T-cell (primary cell): ENCODE data around the gene GPC5. TPM values are rescaled to one million over a fixed set of nuclear protein-coding genes. Genes with fewer than 3 reads are reported as not detected.

Experiments used
- ATAC-seq, 4 experiments: fragments of 200-7000 bp in 3 of 4; fragments of 150-1000 bp in 1 of 4; cut with Tn5 transposase; replicated peaks in 1 of 4; 1 replicate in 3 of 4; 2 replicates in 1 of 4; pipeline ENCODE4 v1.10.0; 2021; ENCODE audit warnings: moderate library complexity in 3 of 4, mild to moderate bottlenecking in 2 of 4, moderate number of reproducible peaks in 1 of 4
- CTCF ChIA-PET, 2 donors: fragments of 300-600 bp; sonication (Branson Sonifier 250); formaldehyde crosslinking; loops; one replicate each; lab custom pipeline; 2022; ENCODE audit warnings: antibody characterized with exemption in 2 of 2; lab: Charles Lee
- POLR2A ChIA-PET, 2 donors: fragments of 300-600 bp; sonication (Branson Sonifier 250); formaldehyde crosslinking; loops; one replicate each; lab custom pipeline; 2022; ENCODE audit warnings: antibody characterized with exemption in 2 of 2; lab: Charles Lee
- DNase-seq, 35 experiments: peaks; one replicate each; pipeline versions ENCODE4 v3.0.0 to v3.0.0-alpha.2; 2013 to 2023
- H3K27ac ChIP-seq: one replicate; pipeline ENCODE4 v1.5.1; 2013; ENCODE audit warnings: low read length
- H3K27me3 ChIP-seq, 2 experiments: replicated peaks in 1 of 2; 1 replicate in 1 of 2; 2 replicates in 1 of 2; pipeline versions ENCODE4 v1.6.1 to v1.7.0; 2013; ENCODE audit warnings: low read length in 1 of 2, mixed read lengths in 1 of 2; ENCODE audit not compliant: control insufficient read depth in 2 of 2, insufficient read depth in 2 of 2; ENCODE audit errors: extremely low read depth in 1 of 2
- H3K36me3 ChIP-seq, 2 donors: 1 replicate in 1 of 2; 2 replicates in 1 of 2; pipeline versions ENCODE4 v1.6.1 to v1.7.0; 2013; ENCODE audit warnings: low read length in 1 of 2; ENCODE audit not compliant: control insufficient read depth in 2 of 2, insufficient read depth in 1 of 2; ENCODE audit errors: extremely low read depth in 1 of 2
- H3K4me1 ChIP-seq, 2 experiments: 1 replicate in 1 of 2; 2 replicates in 1 of 2; pipeline versions ENCODE4 v1.6.1 to v1.7.0; 2013; ENCODE audit warnings: low read length in 2 of 2, mixed read lengths in 1 of 2; ENCODE audit not compliant: insufficient read depth in 2 of 2, control insufficient read depth in 1 of 2; ENCODE audit errors: extremely low read depth in 1 of 2
- H3K4me3 ChIP-seq, 2 donors: 1 replicate in 1 of 2; 2 replicates in 1 of 2; pipeline versions ENCODE4 v1.5.1 to v1.7.0; 2013; ENCODE audit warnings: mild to moderate bottlenecking in 2 of 2, low read length in 1 of 2, moderate library complexity in 1 of 2; ENCODE audit not compliant: control insufficient read depth in 1 of 2; ENCODE audit errors: extremely low read depth in 1 of 2
- H3K9me3 ChIP-seq: 2 replicates; pipeline ENCODE4 v1.7.0; 2013
- H3K27ac Mint-ChIP-seq, 2 donors: one replicate each; pipeline ENCODE4 v1.8.0; 2020 to 2021; ENCODE audit warnings: mild to moderate bottlenecking in 2 of 2, mixed read lengths in 2 of 2
- H3K27me3 Mint-ChIP-seq, 2 donors: one replicate each; pipeline ENCODE4 v1.8.0; 2021 to 2022; ENCODE audit warnings: mixed read lengths in 2 of 2
- H3K36me3 Mint-ChIP-seq: one replicate; pipeline ENCODE4 v1.8.0; 2021; ENCODE audit warnings: mixed read lengths
- H3K4me1 Mint-ChIP-seq, 3 donors: one replicate each; pipeline ENCODE4 v1.8.0; 2020 to 2022; ENCODE audit warnings: mixed read lengths in 3 of 3, mild to moderate bottlenecking in 1 of 3
- H3K4me3 Mint-ChIP-seq, 3 donors: one replicate each; pipeline ENCODE4 v1.8.0; 2020 to 2022; ENCODE audit warnings: mild to moderate bottlenecking in 3 of 3, mixed read lengths in 3 of 3, moderate library complexity in 3 of 3
- H3K9me3 Mint-ChIP-seq, 3 donors: one replicate each; pipeline ENCODE4 v1.8.0; 2020 to 2022; ENCODE audit warnings: mixed read lengths in 3 of 3
- WGBS: methylation state at CpG from one replicate; pipeline ENCODE4 v1.1.5; 2013; ENCODE audit warnings: missing lambda C conversion rate; ENCODE audit not compliant: insufficient coverage; 5-methylcytosine and 5-hydroxymethylcytosine counted together
- total RNA-seq, 35 experiments: library from RNA in 6 of 35; stranded (reverse) in 6 of 35; fragments of 120-200 nt in 1 of 35; gene quantifications; one replicate each; pipeline versions ENCODE4 v1.2.1 to v1.2.4 and lab custom pipeline; 2013 to 2026

GPC5 gene
- total RNA-seq, 5 donors from 2014 or later (not counting 1 experiment from before 2014, with no cell fraction given), result 0.12 to 0.39 (median 0.26) TPM

- no peak overlapping the region for H3K4me3 Mint-ChIP-seq
- 78% methylated on average over 3 of the region's 5 CpGs for WGBS
- no peaks in the 10 kb centered on the region for H3K4me1 ChIP-seq
- ATAC-seq, result no peak
- no peaks in the 10 kb centered on the region for H3K9me3 ChIP-seq
- no peaks in the 10 kb centered on the region for H3K36me3 ChIP-seq
- no peak overlapping the region for H3K4me3 ChIP-seq
- no peaks in the 10 kb centered on the region for H3K36me3 Mint-ChIP-seq
- no peak overlapping the region for H3K27ac ChIP-seq
- H3K9me3 Mint-ChIP-seq, result no peaks in the 10 kb centered on the region
- POLR2A ChIA-PET, result no interaction called here
- peaks cover 0 to 1% of the 10 kb centered on the region in 2 donors for H3K27me3 Mint-ChIP-seq
- DNase-seq, result no peak
- CTCF ChIA-PET, result interaction anchor here in 1 of 2 donors (0.5 kb wide), 1 partner anchor 18 kb away, joined by 5 read pairs; no protein-coding TSS in a partner anchor
- no peaks in the 10 kb centered on the region for H3K27me3 ChIP-seq
- no peak overlapping the region for H3K27ac Mint-ChIP-seq
- no peaks in the 10 kb centered on the region for H3K4me1 Mint-ChIP-seq
Measured at GRCh38 chr13:91482427-91482826, 84.0 kb downstream of the GPC5 start.

GRCh38 chr13:91491980-91492379 is 93.6 kb downstream of the GPC5 start:
- Histone ChIP-seq H3K4me1 (no peaks in the 10 kb centered on the region), H3K4me3 (no peak overlapping the region), H3K27ac (no peak overlapping the region), H3K27me3 (no peaks in the 10 kb centered on the region), H3K36me3 (no peaks in the 10 kb centered on the region), H3K9me3 (no peaks in the 10 kb centered on the region)
- ATAC-seq, result no peak
- ChIA-PET CTCF (no interaction called here), POLR2A (interaction anchor here in 1 of 2 donors (0.5 kb wide), 1 partner anchor 180 kb away, joined by 3 read pairs; no protein-coding TSS in a partner anchor)
- no peak for DNase-seq
- Mint-ChIP-seq H3K4me3 (no peak overlapping the region), H3K27ac (no peak overlapping the region), H3K4me1 (no peaks in the 10 kb centered on the region), H3K27me3 (peaks cover 0 to 8% of the 10 kb centered on the region in 2 donors), H3K9me3 (peaks cover 2 to 8% (median 3%) of the 10 kb centered on the region in 3 donors), H3K36me3 (no peaks in the 10 kb centered on the region)
- 75% methylated on average over 2 of the region's 2 CpGs for WGBS

GRCh38 chr13:91493442-91493841 is 95.0 kb downstream of the GPC5 start:
- Mint-ChIP-seq H3K36me3 (no peaks in the 10 kb centered on the region), H3K9me3 (peaks cover 2 to 4% (median 3%) of the 10 kb centered on the region in 3 donors)
- ATAC-seq, result no peak

GRCh38 chr13:91498298-91498697 is 99.9 kb downstream of the GPC5 start:
- no peaks in the 10 kb centered on the region for H3K4me1 ChIP-seq
- 84% methylated on average over 5 of the region's 5 CpGs for WGBS
- ATAC-seq (no peak), DNase-seq (no peak)
- ChIA-PET CTCF (no interaction called here), POLR2A (no interaction called here)
- H3K4me3 ChIP-seq, result no peak overlapping the region
- H3K36me3 Mint-ChIP-seq, result no peaks in the 10 kb centered on the region
- no peaks in the 10 kb centered on the region for H3K4me1 Mint-ChIP-seq
- H3K4me3 Mint-ChIP-seq, result no peak overlapping the region
- H3K9me3 ChIP-seq, result no peaks in the 10 kb centered on the region
- no peaks in the 10 kb centered on the region for H3K36me3 ChIP-seq
- no peak overlapping the region for H3K27ac Mint-ChIP-seq
- H3K27me3 ChIP-seq, result no peaks in the 10 kb centered on the region
- H3K27me3 Mint-ChIP-seq, result peaks cover 3 to 9% of the 10 kb centered on the region in 2 donors
- H3K27ac ChIP-seq, result no peak overlapping the region
- peaks cover 0 to 12% (median 5%) of the 10 kb centered on the region in 3 donors for H3K9me3 Mint-ChIP-seq

More at GRCh38 chr13:91493442-91493841, 95.0 kb downstream of the GPC5 start:
- 79% methylated on average over 2 of the region's 5 CpGs for WGBS
- no peaks in the 10 kb centered on the region for H3K9me3 ChIP-seq
- POLR2A ChIA-PET, result no interaction called here
- no peaks in the 10 kb centered on the region for H3K36me3 ChIP-seq
- H3K4me1 ChIP-seq, result no peaks in the 10 kb centered on the region
- H3K27me3 ChIP-seq, result no peaks in the 10 kb centered on the region
- Mint-ChIP-seq H3K27me3 (peaks cover 0 to 8% of the 10 kb centered on the region in 2 donors), H3K4me3 (no peak overlapping the region), H3K4me1 (no peaks in the 10 kb centered on the region), H3K27ac (no peak overlapping the region)
- CTCF ChIA-PET, result no interaction called here
- no peak overlapping the region for H3K27ac ChIP-seq
- no peak overlapping the region for H3K4me3 ChIP-seq
- DNase-seq, result no peak

- H3K27me3 ChIP-seq, result no peaks in the 10 kb centered on the region
- ChIA-PET POLR2A (no interaction called here), CTCF (no interaction called here)
- no peak overlapping the region for H3K27ac ChIP-seq
- H3K9me3 Mint-ChIP-seq, result peaks cover 3 to 9% (median 7%) of the 10 kb centered on the region in 3 donors
- H3K27ac Mint-ChIP-seq, result no peak overlapping the region
- no peaks in the 10 kb centered on the region for H3K4me1 ChIP-seq
- ATAC-seq, result no peak
- no peaks in the 10 kb centered on the region for H3K36me3 Mint-ChIP-seq
- WGBS, result no CpG with 5 or more reads among the region's 2 CpGs
- no peaks in the 10 kb centered on the region for H3K4me1 Mint-ChIP-seq
- no peak overlapping the region for H3K4me3 Mint-ChIP-seq
- H3K36me3 ChIP-seq, result no peaks in the 10 kb centered on the region
- no peak for DNase-seq
- H3K4me3 ChIP-seq, result no peak overlapping the region
- peaks cover 3 to 5% of the 10 kb centered on the region in 2 donors for H3K27me3 Mint-ChIP-seq
- no peaks in the 10 kb centered on the region for H3K9me3 ChIP-seq
Measured at GRCh38 chr13:91504216-91504615, 105.8 kb downstream of the GPC5 start.

- no peak for ATAC-seq
Measured at GRCh38 chr13:91506759-91507158, 108.3 kb downstream of the GPC5 start.

More at GRCh38 chr13:91506759-91507158, 108.3 kb downstream of the GPC5 start:
- ChIA-PET CTCF (no interaction called here), POLR2A (no interaction called here)
- no peaks in the 10 kb centered on the region for H3K9me3 ChIP-seq
- Mint-ChIP-seq H3K4me3 (no peak overlapping the region), H3K36me3 (no peaks in the 10 kb centered on the region), H3K27ac (no peak overlapping the region), H3K9me3 (peaks cover 3 to 6% (median 4%) of the 10 kb centered on the region in 3 donors), H3K27me3 (peaks cover 3 to 5% of the 10 kb centered on the region in 2 donors), H3K4me1 (no peaks in the 10 kb centered on the region)
- no peaks in the 10 kb centered on the region for H3K4me1 ChIP-seq
- no peak overlapping the region for H3K4me3 ChIP-seq
- H3K36me3 ChIP-seq, result no peaks in the 10 kb centered on the region
- no peak for DNase-seq
- H3K27me3 ChIP-seq, result no peaks in the 10 kb centered on the region
- no peak overlapping the region for H3K27ac ChIP-seq
